ENCODE measurements around the gene HNRNPC. TPM values are rescaled to one million over a fixed set of nuclear protein-coding genes. Genes with fewer than 3 reads are reported as not detected.
A peak's percentile ranks its signal among the peaks of the same experiment; 100 is the strongest.
"Not testable (repeated sequence)": the region's sequence is repeated elsewhere in the genome, so short reads cannot be mapped to it uniquely, and the experiment has no call there.

HNRNPC gene
- 260 TPM for total RNA-seq
- long read RNA-seq, transcript HNRNPC-230 (8 exons, 1,371 nt) = minor isoform, 14 of 185 reads
- long read RNA-seq, transcript HNRNPC-205 (9 exons, 1,375 nt) = major isoform, 71 of 185 reads
- long read RNA-seq, transcript HNRNPC-211 (9 exons, 1,784 nt) = minor isoform, 25 of 185 reads
- long read RNA-seq, partial matches to known transcripts = 19 of 185 reads
- long read RNA-seq, other reads (novel, unspliced or antisense) = 50 of 185 reads

DNA sequence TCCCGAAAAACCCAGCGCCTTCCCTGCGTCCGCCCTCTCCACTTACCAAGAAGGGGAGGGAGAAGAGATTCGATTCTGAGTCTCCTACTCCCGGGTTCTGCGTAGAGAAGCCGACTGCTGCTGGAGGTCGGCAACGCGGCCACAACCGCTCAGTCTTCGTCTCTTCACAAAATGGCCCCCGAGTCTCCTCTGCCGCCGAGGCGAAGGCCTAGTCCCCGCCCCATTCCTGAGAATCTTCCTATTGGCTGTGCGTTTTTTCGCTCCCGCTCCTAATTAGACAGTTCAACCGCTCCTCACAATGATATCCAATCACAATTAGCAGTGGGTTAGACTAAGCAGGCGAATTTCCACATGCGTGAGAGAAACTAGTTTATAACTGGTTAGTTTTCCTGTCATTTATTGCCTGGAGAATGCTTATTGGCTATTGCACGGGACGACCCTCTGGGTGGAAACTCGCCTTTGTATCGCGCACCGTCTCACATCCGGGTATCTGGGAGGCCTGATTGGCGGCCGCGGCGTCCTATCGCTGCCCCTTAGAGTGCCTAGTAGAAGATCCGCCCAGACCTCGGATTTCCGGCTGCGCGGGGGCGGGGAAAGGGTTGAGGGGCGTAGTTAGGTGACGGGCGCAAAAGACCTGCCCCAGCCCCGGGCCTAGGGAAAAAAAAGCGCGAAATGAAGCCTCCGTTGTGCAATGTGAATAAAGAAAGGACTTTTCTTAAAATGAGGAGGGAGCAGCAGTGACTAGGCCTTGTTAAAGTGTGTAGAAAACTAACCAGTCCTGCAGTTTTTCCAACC, at the start of gene HNRNPC:
Gene HNRNPC (minus strand): TSS at position 191 of the 795 bp plus-strand sequence. CDS start 35,249 bp downstream, outside the sequence.
- intact Hi-C loops (cut with DNase I) = loop anchor here (5.0 kb wide), 2 partner anchors 37 to 113 kb away; partner anchors contain the start of gene SUPT16H
- DNase-seq (ENCODE audit: low spot score) = peak; percentile 100

GRCh38 chr14:21317398-21317797, 48.2 kb upstream of the HNRNPC start:
- intact Hi-C loops (cut with DNase I) = no loop called here
- no peak for DNase-seq (ENCODE audit: low spot score)

- intact Hi-C loops (cut with DNase I) = no loop called here
- DNase-seq (ENCODE audit: low spot score) = no peak
Measured at GRCh38 chr14:21313512-21313911, 44.3 kb upstream of the HNRNPC start.

DNA sequence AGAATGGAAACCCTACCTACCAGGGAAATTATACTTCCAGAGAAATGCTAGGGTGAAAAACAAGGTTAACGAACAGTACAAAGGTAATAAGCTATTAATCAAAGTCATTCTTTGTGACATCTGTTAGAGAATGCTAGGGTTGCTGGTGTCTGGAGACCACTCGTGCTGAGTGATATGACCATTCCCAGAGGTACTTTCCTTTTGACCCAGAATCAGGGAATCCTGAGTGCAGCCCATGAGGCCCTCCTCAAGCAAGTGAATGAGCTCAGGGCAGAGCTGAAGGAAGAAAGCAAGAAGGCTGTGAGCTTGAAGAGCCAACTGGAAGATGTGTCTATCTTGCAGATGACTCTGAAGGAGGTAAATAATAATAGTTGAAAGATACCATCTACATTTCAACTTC, 42.4 kb upstream of the HNRNPC start:
- intact Hi-C loops (cut with DNase I) = no loop called here
- no peak for DNase-seq (ENCODE audit: low spot score)

DNA sequence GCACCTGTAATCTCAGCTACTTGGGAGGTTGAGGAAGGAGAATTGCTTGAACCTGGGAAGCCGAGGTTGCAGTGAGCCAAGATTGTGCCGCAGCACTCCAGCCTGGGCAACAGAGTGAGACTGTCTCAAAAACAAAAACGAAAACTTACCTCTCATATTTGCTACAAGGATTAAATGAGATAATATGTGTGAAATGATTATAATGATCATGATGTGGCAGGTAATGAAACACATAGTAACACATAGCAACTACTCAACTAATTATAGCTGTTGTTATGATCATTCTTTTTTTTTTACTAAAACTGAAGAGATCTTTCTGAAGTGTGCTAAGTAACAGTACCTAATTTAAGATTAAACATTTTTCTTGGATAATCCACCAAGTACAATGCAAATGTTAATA, 40.7 kb upstream of the HNRNPC start:
- DNase-seq (ENCODE audit: low spot score) = no peak
- intact Hi-C loops (cut with DNase I) = no loop called here

DNA sequence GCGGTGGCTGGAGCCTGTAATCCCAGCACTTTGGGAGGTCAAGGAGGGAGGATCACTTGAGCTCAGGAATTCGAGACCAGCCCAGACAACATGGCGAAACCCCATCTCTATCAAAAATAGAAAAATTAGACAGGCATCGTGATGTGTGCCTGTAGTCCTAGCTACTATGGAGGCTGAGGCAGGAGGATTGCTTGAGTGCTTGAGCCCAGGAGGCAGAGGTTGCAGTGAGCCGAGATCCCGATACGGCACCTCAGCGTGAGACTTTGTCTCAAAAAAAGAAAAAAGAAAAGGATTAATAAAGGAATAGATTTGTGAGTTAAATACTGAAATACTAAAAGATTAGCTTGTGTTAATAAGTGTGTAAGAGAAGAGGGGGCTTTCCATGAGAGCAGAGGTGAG, 40.0 kb upstream of the HNRNPC start:
- intact Hi-C loops (cut with DNase I) = no loop called here
- DNase-seq (ENCODE audit: low spot score) = no peak

GRCh38 chr14:21308479-21309237, 39.4 kb upstream of the HNRNPC start:
- intact Hi-C loops (cut with DNase I) = no loop called here
- DNase-seq (ENCODE audit: low spot score) = peak; percentile 81

DNA sequence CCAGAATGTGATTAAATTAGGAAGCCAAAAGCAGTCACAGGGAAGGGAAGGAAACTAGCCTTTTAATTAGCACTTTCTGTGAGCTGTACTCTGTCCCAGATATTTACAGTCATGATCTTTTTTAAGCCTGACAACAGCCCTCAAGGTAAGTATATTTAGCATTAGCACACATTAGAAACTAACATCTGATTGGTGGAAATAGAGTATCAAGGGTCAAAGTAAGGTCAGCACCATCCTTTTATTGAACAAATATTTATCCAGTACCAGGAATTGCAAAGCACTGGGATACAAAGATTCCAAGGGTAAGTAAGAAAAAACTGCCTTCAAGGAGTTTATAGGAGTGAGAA, 38.9 kb upstream of the HNRNPC start:
- DNase-seq (ENCODE audit: low spot score) = no peak
- intact Hi-C loops (cut with DNase I) = no loop called here

DNA sequence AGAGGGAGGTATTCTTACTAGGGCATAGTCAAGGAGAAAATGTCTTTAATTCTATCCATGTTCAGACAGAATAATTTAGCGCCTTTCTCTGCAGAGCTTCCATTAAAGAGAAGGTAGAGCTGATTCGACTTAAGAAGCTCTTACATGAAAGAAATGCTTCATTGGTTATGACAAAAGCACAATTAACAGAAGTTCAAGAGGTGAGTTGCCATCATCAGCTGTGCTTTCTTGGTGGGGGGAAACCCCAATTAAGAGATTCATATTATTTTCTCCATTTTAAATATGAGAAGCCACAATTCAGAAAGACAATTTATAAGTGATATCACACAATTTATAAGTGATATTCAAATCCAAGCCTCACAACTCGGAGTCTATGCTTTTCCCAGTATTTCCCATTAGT, 38.4 kb upstream of the HNRNPC start:
- DNase-seq (ENCODE audit: low spot score) = no peak
- intact Hi-C loops (cut with DNase I) = no loop called here

GRCh38 chr14:21302836-21303140, 33.5 kb upstream of the HNRNPC start:
- DNase-seq (ENCODE audit: low spot score); intact Hi-C loops (cut with DNase I): not testable (repeated sequence)

DNA sequence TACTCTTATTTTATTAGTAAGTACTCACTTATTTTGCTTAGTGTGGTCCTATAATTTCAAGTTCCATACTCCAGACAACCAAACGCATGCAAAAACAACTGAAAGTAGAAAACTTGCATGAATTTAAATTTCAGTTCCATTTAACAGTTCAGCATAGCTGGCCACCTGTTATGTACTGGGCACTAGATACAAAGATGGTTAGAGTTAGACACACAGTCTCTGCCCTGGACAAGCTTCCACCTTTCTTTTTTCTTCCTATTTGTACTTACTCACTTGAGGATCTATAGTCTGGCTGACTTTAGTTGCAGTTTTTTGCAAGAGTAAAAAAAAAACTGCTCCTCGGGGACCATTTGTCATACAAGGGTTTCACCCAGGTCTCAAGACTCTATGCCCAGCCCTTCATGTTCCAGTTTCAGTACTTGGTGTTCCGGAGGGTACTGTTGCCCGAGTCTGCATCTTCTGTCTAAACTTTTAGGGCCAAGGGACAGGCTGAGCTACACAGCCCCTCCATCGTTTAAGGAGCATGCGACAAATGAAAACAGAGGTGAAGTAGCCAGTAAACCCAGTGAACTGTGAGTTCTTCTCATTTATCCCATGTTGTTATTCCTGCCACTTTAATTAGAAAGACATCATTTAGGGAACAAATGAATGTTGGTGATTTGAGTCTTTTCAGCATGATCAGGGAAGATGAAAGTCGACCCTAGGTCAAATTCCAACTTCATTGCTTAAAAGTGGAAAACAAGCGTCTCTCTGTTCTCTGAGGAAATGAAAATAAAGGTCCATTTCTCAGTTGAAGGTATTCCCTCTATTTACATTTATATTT, 33.0 kb upstream of the HNRNPC start:
- no peak for DNase-seq (ENCODE audit: low spot score)
- intact Hi-C loops (cut with DNase I) = no loop called here

DNA sequence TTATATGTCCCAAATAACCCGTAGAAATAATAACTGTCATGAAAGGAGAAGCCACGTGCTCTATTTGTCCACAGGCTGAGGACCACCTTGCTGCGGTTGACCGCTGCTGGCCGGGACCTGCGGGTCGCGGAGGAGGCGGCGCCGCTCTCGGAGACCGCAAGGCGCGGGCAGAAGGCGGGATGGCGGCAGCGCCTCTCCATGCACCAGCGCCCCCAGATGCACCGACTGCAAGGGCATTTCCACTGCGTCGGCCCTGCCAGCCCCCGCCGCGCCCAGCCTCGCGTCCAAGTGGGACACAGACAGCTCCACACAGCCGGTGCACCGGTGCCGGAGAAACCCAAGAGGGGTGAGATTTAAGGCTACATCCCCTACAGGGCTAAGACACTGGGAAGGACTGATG, 31.6 kb upstream of the HNRNPC start:
- intact Hi-C loops (cut with DNase I) = no loop called here
- no peak for DNase-seq (ENCODE audit: low spot score)

GRCh38 chr14:21299562-21300130, 30.4 kb upstream of the HNRNPC start:
- intact Hi-C loops (cut with DNase I) = no loop called here
- DNase-seq (ENCODE audit: low spot score) = no peak

- no peak for DNase-seq (ENCODE audit: low spot score)
- intact Hi-C loops (cut with DNase I) = no loop called here
Measured at GRCh38 chr14:21298358-21298757, 29.1 kb upstream of the HNRNPC start.

GRCh38 chr14:21294026-21294425, 24.8 kb upstream of the HNRNPC start:
- DNase-seq (ENCODE audit: low spot score); intact Hi-C loops (cut with DNase I): not testable (repeated sequence)

- no peak for DNase-seq (ENCODE audit: low spot score)
- intact Hi-C loops (cut with DNase I) = no loop called here
Measured at GRCh38 chr14:21287168-21287567, 17.9 kb upstream of the HNRNPC start.

GRCh38 chr14:21286516-21286915, 17.3 kb upstream of the HNRNPC start:
- intact Hi-C loops (cut with DNase I); DNase-seq (ENCODE audit: low spot score): not testable (repeated sequence)

DNA sequence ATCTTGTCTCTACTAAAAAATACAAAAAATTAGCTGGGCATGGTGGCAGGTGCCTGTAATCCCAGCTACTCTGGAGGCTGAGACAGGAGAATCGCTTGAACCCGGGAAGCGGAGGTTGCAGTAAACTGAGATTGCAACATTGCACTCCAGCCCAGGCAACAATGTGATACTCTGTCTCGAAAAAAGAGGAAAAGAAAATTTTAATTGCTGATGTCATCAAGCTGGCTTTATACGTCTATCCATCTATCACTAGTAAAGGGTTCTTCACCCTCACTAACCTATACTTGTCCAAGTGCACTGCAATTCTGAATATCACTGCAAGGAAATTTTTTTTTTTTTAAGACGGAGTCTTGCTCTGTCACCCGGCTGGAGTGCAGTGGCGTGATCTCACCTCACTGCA, 12.7 kb upstream of the HNRNPC start:
- DNase-seq (ENCODE audit: low spot score); intact Hi-C loops (cut with DNase I): not testable (repeated sequence)

- intact Hi-C loops (cut with DNase I) = no loop called here
- DNase-seq (ENCODE audit: low spot score) = no peak
Measured at GRCh38 chr14:21279783-21280182, 10.5 kb upstream of the HNRNPC start, which contains the start of gene RPGRIP1. Gene RPGRIP1, plus strand, starts transcription at chr14:21280083. Its CDS starts 7,894 bp downstream, at chr14:21287977.
